ENCODE data around the gene POLN.

The POLN gene

DNA sequence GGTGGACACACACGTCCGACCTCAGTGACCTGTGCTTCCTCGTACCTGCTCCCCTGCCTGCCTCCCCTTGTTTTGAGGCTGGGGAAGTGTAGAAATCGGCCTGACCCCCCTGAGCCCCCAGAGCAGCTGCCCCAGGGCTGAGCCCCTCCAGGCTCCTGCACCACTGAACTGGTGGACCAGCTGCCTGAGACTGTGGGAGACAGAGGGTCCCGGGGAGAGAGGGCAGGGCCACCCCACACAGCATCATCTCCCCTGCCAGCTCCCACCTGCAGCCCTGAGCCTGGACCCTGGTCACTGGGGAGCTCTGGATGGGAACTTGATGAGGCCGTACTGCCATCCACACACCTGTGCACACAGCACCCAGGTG is 197.8 kb downstream of the POLN start:
- no peak for TF ChIP-seq CTCF (IDR thresholded peaks at IDR 0.05; ENCODE audit: extremely low read depth, missing control alignments)
- no peak for DNase-seq (ENCODE audit: low spot score)

- no peak for TF ChIP-seq CTCF (IDR thresholded peaks at IDR 0.05; ENCODE audit: extremely low read depth, missing control alignments)
- peak; percentile 29 for DNase-seq (ENCODE audit: low spot score)
Measured at GRCh38 chr4:2043396-2044118, 198.4 kb downstream of the POLN start.

GRCh38 chr4:2042947-2043395 is 198.9 kb downstream of the POLN start:
- DNase-seq (ENCODE audit: low spot score) = peak; percentile 30
- no peak for TF ChIP-seq CTCF (IDR thresholded peaks at IDR 0.05; ENCODE audit: extremely low read depth, missing control alignments)

GRCh38 chr4:2042204-2042946 is 199.5 kb downstream of the POLN start:
- TF ChIP-seq CTCF (IDR thresholded peaks at IDR 0.05; ENCODE audit: extremely low read depth, missing control alignments) = no peak
- DNase-seq (ENCODE audit: low spot score) = peak; percentile 86

- DNase-seq (ENCODE audit: low spot score) = peak; percentile 98
- no peak for TF ChIP-seq CTCF (IDR thresholded peaks at IDR 0.05; ENCODE audit: extremely low read depth, missing control alignments)
Measured at GRCh38 chr4:2041239-2042130, 200.4 kb downstream of the POLN start.

DNA sequence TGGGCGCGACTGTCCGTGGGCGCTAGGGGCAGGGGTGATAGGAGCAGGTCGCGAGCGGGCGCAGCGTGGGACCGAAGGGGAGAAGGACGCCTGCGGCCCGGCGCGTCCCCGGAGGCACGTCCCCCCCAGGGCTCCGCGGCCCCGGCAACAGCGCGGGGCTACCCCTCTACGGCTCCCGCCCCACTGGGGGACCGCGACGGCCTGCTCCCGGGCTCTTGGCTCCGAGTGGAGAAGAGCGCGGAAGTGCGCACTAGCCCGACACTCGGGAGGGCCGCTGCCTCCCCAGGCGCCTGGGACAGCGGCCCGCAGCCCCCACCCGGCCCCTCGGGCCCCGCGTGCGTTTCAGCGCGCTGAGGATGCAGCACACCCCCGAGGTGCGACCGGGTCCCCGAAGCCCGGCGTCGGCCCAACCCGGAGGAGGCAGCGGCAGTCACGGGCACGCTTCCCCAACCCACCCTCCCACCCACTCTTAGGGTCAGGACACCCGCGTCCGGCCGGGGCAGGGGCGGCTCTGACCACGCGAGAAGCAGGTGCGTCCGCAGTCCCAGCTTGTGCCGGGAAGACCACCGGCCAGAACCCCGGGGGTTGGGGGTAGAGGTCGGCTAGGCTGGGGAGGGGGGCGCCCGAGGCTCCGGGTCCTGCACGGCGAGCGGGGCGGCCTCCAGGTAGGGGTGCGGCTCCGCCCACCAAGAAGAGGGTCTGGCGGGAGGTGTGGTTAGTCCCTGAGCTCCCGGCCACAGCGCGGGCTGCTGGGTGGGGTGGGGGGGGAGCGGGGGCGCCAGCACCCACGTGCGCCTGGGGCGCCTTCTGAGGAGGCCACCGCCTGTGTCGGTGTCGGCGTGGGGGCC is 201.3 kb downstream of the POLN start:
- DNase-seq (ENCODE audit: low spot score) = peak; percentile 57
- no peak for TF ChIP-seq CTCF (IDR thresholded peaks at IDR 0.05; ENCODE audit: extremely low read depth, missing control alignments)
